ENCODE data around the gene FOXI3.
A peak's percentile ranks its signal among the peaks of the same experiment; 100 is the strongest.

Gene FOXI3

GRCh38 chr2:88452565-88452905 lies at the start of gene FOXI3:
Gene FOXI3, minus strand, starts transcription at chr2:88452693. Its CDS starts 158 bp downstream, at chr2:88452535.
- no peak within 1 kb of the TSS for H3K4me3 ChIP-seq (ENCODE audit: low read length)
- peak; percentile 5 for DNase-seq (ENCODE audit: low read depth)
- TF ChIP-seq, protein P1, sequence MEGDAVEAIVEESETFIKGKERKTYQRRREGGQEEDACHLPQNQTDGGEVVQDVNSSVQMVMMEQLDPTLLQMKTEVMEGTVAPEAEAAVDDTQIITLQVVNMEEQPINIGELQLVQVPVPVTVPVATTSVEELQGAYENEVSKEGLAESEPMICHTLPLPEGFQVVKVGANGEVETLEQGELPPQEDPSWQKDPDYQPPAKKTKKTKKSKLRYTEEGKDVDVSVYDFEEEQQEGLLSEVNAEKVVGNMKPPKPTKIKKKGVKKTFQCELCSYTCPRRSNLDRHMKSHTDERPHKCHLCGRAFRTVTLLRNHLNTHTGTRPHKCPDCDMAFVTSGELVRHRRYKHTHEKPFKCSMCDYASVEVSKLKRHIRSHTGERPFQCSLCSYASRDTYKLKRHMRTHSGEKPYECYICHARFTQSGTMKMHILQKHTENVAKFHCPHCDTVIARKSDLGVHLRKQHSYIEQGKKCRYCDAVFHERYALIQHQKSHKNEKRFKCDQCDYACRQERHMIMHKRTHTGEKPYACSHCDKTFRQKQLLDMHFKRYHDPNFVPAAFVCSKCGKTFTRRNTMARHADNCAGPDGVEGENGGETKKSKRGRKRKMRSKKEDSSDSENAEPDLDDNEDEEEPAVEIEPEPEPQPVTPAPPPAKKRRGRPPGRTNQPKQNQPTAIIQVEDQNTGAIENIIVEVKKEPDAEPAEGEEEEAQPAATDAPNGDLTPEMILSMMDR (IDR thresholded peaks at IDR 0.05; ENCODE audit: insufficient read depth, low read depth, low read length, missing control alignments), result no peak

GRCh38 chr2:88500691-88501090 lies 48.2 kb upstream of the FOXI3 start:
- DNase-seq (ENCODE audit: low read depth), result peak; percentile 96
- TF ChIP-seq, protein P1 (IDR thresholded peaks at IDR 0.05; ENCODE audit: insufficient read depth, low read depth, low read length, missing control alignments), result no peak

GRCh38 chr2:88499204-88499603 lies 46.7 kb upstream of the FOXI3 start:
- TF ChIP-seq, protein P1 (IDR thresholded peaks at IDR 0.05; ENCODE audit: insufficient read depth, low read depth, low read length, missing control alignments), result no peak
- no peak for DNase-seq (ENCODE audit: low read depth)
- no peak overlapping the region for H3K4me3 ChIP-seq (ENCODE audit: low read length)

More at GRCh38 chr2:88500691-88501090, 48.2 kb upstream of the FOXI3 start:
- H3K4me3 ChIP-seq (ENCODE audit: low read length), result no peak overlapping the region

DNA sequence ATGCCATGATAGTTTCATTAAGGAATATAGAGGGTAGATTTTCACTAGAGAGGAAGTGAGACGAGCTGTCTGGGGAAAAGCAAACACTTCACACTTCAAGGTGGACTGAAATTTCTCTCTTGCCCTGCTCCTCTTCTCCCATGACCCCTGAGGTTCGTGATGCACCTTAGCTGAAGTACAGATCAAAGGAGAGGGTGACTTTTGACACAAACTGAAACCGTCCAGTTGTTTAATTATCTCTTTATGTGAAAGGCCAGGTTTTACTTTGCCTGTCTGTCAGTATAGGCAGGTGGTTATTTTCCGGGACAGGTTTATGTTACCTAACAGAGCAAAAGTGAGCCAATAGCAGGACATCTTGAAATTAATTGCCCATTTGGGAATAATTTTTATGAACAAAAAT lies 41.0 kb upstream of the FOXI3 start:
- H3K4me3 ChIP-seq (ENCODE audit: low read length), result no peak overlapping the region
- TF ChIP-seq, protein P1 (IDR thresholded peaks at IDR 0.05; ENCODE audit: insufficient read depth, low read depth, low read length, missing control alignments), result no peak
- DNase-seq (ENCODE audit: low read depth), result no peak

- DNase-seq (ENCODE audit: low read depth), result peak; percentile 77
- TF ChIP-seq, protein P1 (IDR thresholded peaks at IDR 0.05; ENCODE audit: insufficient read depth, low read depth, low read length, missing control alignments), result no peak
- H3K4me3 ChIP-seq (ENCODE audit: low read length), result no peak overlapping the region
These were observed 39.5 kb upstream of the FOXI3 start for GRCh38 chr2:88492002-88492401.

- no peak overlapping the region for H3K4me3 ChIP-seq (ENCODE audit: low read length)
- TF ChIP-seq, protein P1 (IDR thresholded peaks at IDR 0.05; ENCODE audit: insufficient read depth, low read depth, low read length, missing control alignments), result no peak
- DNase-seq (ENCODE audit: low read depth), result peak; percentile 11
These were observed 36.7 kb upstream of the FOXI3 start for GRCh38 chr2:88489181-88489580.

GRCh38 chr2:88483200-88483599 lies 30.7 kb upstream of the FOXI3 start:
- TF ChIP-seq, protein P1 (IDR thresholded peaks at IDR 0.05; ENCODE audit: insufficient read depth, low read depth, low read length, missing control alignments), result no peak
- H3K4me3 ChIP-seq (ENCODE audit: low read length), result no peak overlapping the region
- no peak for DNase-seq (ENCODE audit: low read depth)

Data from epithelial cell of esophagus (primary cell).